GM15510 (cell line): ENCODE data around the gene PRAC2.

ENCODE experiments used
- POLR2A ChIP-seq: IDR thresholded peaks from 3 replicates; pipeline ENCODE4 v1.6.1; 2011; ENCODE audit warnings: borderline replicate concordance; ENCODE audit not compliant: insufficient read length; ENCODE audit errors: extremely low read depth

Gene PRAC2

DNA sequence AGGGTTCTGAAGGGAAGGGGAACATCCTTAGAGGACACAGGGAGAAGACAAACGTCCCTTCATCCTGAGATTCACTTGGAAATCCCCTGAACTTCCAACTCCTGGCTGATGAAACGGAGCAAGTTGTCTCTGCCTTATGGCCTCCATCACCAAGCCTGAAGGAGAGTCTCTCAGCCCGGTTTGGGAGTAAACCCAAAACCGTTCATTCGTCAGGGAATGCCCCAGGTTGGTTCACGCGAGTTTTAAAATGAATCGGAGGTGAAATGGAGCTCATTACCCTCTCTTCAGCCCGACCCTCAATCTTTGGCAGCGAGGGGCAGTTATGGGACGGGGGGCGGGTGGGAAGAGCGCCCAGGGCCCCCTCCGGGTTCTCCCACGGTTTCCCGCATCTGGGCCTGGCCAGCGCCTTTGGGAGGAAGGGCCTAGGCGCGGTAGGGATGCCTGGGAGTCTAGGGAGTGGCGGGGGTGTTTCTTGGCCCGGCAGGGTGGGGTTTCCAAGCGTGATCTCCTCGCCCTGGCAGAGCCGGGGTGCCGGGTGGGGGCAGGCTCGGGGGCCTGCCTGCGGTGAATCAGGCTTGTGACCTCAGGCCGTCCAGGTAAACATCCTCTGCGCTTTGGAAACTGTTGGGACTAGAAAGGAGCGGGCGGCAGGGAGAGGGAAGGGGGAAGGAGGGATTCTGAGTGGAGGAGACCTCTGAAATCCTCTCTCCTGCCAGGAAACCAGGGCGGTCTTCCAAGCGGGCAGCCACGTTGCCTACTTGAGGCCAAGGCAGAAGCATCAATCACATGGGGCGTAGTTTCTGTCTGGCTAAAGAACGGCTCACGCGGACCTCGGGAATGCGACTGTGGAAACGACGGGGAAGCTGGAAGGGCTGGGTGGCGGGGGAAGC, 29.7 kb downstream of the PRAC2 start:
- no peak for TF ChIP-seq POLR2A

DNA sequence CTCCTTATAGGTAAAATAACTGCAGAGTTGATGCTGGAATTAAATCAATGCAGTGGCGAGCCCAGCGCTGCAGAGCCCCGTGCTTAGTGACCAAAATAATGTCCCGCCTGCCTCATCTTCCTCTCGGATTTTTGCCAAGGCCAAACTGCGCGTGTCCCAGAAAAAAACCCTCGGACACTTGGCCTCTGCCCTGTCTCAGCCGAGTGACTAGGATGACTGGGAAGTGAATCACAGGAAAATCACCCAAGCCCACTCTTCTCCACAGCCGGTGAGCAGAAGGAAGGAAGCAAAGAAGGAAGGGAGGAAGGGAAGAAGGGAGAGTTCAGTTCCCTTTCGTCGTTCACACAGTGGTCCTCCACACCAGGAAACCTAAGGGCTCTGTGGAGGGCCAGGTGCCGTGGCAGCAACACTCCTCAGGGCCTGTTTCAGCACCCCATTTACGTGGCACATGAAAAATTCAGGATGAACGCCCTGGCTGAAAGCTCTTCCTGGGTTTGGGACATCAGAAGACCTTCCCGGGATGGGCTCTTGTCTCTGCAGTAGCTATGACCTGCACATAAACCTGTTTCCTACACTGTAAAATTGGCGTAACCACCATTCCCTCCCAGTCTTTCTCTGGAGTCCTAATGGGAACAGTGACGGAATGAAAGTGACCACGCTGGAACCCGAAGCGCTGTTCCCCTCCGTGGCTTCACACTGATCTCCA, 31.0 kb downstream of the PRAC2 start:
- no peak for TF ChIP-seq POLR2A

DNA sequence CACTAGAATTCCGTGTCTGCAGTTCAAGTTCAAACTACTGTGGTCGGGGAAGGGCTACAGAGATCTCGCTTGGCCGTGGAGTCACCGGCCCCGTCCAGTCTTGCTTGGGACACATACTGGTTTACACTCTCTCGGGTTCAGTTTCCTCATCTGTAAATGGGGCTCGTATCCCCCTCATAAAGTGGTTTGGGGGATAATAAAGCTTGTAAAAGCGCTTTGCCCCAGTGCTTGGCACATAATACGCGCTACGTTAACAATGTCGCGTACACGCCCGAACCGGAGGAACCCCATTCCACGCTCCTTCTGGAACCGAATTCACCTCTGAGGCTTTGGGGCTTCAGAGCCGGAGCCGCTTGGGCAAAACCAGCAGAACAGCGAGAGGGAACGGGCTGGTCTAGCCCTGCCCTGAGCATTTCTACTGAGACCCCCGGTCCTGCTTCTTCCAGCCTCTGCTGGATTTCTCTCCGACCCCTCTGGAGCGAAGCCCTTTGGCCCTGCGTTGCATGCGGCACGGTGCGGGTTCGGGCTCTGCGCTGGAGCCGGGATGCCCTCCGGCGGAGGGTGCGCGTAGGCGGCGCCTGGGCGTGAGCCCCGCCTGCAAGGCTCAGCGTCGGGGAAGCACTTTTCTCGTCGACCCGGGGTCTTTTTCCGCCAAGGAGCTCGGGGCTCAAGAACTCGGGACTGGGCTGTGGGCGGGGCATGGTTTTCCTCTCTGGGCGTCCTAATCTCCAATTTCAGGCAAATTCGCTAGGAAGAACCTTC, 31.7 kb downstream of the PRAC2 start:
- no peak for TF ChIP-seq POLR2A

DNA sequence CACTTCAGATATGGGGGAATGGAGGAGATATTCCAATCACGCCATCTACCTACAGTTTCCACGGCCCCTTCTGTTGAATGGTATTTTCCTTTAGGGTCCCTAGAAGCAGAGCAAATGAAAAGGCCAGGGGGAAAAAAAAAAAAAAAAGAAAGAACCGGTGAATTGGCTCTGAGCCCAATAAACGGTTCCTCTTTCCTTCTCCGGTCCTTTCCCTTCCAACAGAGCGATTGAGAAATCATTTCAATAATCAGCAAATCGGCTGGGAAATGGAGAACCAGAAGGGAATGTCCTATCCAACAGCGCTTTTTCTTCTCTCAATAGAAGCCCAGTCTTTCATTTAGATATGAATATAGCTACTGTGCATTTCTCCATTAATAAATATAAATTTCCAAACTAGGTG, 32.4 kb downstream of the PRAC2 start:
- TF ChIP-seq POLR2A: no peak

DNA sequence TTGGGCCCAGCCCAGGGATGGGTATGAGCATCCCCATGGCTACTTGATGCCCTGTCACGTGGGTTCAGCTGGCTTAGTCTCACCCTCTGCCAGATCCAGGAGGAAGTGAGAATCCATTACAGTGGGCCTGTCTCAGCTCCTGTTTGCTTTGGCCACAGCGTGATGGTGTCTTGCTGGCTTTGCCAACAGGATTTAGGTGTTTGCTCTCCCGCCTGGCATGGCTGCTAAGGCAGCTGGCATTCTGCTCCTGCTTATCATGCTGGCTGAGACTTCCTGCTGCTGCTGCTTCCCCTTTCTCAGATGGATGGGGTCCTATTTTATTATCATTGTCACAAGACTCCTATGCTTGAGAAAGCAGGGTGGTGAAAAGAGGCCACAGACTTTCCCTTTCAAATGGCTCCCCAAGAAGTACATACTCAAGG, 33.9 kb downstream of the PRAC2 start:
- TF ChIP-seq POLR2A: no peak

DNA sequence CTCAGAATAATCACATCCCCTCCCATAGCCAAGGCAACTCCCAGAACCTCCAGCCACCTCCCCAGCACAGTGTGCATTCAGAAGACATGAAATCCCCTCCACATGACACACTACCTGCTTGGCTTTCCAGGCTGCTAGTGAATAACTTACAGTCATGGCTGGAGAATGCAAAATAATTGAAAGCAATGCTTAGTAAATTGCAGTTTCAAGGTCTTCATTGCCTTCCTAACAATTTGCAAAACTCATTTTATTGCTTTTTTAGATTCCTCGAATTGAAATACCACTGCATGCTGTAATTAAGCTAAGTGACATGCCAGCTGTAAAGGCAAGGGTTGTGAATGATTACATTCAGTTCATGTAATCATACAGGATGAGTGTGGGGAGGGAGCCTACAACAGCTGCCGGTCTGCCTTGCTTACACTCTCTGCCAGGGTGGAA, 34.6 kb downstream of the PRAC2 start:
- TF ChIP-seq POLR2A: no peak

DNA sequence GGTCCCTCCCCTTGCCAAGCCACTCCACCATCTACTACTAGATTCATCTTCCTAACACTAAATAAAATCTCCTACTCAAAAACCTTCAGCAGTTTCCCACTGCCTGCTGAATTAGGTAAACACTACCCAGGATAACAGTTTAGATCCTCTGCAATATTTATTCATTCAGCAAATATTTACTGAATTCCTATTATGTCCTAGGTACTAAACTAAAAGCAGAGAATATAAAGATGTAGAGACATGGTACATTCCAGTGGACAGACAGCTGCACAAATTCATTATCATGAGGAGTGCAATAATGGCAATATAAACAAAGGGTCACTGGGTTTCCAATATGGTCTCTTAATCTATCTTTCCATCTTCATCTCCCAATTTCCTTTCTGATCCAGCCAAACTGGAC, 36.3 kb downstream of the PRAC2 start:
- TF ChIP-seq POLR2A: no peak

DNA sequence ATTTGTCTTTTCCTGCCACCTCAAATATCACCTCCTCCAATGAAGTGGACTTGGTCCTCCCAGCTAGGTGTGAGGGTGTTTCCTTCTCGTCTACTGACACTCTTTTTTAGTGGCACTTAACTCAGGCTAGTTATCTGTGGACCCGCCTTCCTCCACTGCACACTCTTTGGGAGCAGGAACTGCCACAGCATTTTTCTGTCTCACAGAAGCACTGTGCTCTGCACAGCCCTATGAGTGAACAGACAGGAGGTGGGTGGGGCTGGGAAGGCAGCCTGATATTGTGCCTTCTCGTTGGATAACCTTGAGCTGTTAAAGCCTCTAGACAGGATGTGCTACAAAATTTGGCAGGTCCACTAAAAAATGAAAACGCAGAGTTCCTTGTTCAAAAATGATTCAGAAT, 37.4 kb downstream of the PRAC2 start:
- no peak for TF ChIP-seq POLR2A

DNA sequence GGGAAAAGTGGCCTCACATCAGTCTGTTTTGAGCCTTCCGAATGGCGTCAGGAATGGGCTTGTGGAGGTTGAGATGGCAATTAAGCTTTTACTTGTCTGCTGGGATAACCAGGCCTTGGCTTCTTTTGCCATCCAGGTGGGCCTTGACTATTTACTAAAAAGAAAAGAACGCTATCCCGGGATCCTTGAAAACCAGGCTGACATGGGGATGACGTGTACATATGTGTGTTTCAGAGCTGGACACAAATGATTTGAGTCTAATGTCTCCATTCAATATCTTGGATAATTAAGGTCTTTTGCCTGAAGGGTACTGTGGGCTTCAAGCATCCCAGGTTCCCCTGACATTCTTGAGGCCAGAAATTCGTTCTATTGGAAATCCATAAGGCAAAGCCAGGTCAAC, 38.1 kb downstream of the PRAC2 start:
- no peak for TF ChIP-seq POLR2A

DNA sequence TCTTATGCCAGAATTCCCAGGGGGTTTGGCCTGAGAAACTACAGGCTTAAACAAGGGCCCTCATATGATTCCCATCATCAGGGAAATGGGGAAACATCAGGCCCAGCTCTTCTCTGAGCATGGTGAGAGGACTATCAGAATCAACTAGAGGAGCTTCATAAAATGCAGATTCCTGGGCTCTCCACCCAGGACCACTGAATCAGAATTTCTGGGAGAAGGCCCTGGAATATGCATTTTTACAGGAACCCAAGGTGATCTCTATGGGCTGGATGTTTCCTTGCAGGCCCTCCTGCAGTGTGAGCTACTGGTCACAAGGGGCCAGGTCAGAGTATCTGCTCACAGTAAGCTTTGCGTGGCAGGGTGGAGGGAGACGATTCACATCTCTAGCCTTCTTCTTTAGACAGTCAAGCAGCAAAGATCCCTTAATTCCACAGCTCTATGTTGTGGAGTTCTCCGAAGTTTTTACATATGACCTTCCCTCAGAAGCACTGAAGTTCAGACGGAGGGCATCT, 44.3 kb downstream of the PRAC2 start:
- TF ChIP-seq POLR2A: no peak

DNA sequence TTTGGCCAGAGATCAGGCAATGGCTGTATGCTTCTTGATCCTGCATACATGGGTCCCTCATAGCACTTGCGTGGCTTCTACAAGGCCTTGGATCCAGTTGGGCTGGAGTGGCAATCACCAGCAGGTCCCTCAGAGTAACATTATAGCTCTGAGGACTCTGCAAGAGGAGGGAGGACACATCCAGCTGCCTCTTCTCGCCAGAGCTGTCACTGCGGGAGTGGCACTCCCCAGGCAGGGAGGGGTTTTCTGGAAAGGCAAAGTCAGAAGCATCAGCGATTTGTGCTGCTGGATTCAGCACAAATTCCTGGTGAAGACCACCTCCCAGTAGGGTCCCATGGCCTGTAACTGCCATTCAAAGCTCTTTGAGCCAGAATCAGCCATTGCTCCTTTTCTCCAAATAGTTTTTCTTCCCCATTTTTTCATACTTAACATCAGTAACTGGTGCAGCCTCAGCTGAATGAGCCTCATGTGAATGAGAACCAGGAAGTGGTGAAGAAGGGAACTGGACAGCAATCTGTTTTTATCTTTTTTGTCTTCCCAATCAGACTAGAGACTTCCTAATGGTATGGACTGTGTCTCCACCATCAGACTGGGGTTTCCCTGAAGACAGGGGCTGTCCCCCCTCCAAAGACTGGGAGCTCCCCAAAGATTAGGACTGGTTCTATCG, 46.2 kb downstream of the PRAC2 start:
- TF ChIP-seq POLR2A: no peak

DNA sequence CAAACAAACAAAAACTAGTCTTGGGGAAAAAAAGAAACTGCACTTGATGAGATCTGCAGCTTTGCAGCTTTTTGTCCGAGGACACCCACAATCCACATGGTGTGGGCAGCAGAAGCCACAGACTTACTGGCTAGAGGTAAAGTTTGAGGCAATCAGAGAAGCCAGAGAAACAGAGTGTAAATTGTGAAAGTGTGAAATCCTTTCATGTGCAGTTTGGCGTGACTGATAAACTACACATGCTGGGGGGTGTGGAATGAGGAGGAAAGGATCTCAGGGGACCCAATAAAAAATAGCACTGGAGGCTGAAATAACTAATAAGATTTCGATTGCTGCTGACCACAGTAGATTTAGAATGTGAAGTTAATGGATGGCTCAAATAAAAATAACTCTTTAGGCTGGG, 48.0 kb downstream of the PRAC2 start:
- no peak for TF ChIP-seq POLR2A

DNA sequence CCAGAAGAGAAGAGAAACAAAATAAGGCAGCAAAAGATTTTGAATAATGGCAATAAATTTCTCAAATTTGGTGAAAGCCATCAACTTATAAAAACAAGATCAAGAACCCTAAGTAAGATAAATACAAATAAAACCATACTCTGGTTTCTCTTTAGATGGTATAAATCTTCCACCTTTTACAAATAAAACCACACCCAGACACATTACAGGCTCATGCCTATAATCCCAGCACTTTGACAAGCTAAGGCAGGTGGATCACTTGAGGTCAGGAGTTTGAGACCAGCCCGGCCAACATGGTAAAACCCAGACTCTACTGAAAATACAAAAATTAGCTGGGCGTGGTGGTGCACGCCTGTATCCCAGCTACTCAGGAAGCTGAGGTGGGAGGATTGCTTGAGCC, 50.3 kb downstream of the PRAC2 start:
- TF ChIP-seq POLR2A: no peak
